Stomach (tissue), 9 donors: ENCODE measurements around the gene TFF1. TPM values are rescaled to one million over a fixed set of nuclear protein-coding genes. Genes with fewer than 3 reads are reported as not detected.

Source experiments
- DNase-seq, 2 donors: peaks; one replicate each; pipeline versions ENCODE4 v3.0.0 to v3.0.0-alpha.2; 2013 to 2019
- H3K27ac ChIP-seq, 5 donors: fragments of 200-600 bp in 4 of 5; sonication (generic) in 4 of 5; one replicate each; pipeline ENCODE4 v1.5.1; 2013 to 2019; ENCODE audit warnings: mild to moderate bottlenecking in 1 of 5, moderate library complexity in 1 of 5
- H3K27me3 ChIP-seq, 3 donors: fragments of 200-600 bp; sonication (generic); one replicate each; pipeline ENCODE4 v1.5.1; 2017 to 2019; ENCODE audit warnings: mixed run types in 1 of 3
- H3K36me3 ChIP-seq, 4 donors: fragments of 200-600 bp; sonication (generic); 1 replicate in 3 of 4; 2 replicates in 1 of 4; pipeline ENCODE4 v1.5.1; 2016 to 2019
- H3K4me1 ChIP-seq, 4 donors: fragments of 200-600 bp; sonication (generic); one replicate each; pipeline ENCODE4 v1.5.1; 2016 to 2019
- H3K4me3 ChIP-seq, 4 donors: fragments of 200-600 bp; sonication (generic) in 3 of 4; one replicate each; pipeline ENCODE4 v1.5.1; 2016 to 2019; ENCODE audit warnings: mild to moderate bottlenecking in 1 of 4
- H3K9me3 ChIP-seq, 4 donors: fragments of 200-600 bp; sonication (generic); one replicate each; pipeline ENCODE4 v1.5.1; 2016 to 2019
- CTCF ChIP-seq, 7 experiments: fragments of 450-650 bp in 4 of 7; fragments of 200-600 bp in 3 of 7; sonication (generic) in 3 of 7; IDR thresholded peaks; one replicate each; pipeline ENCODE4 v1.5.1; 2016 to 2019; ENCODE audit warnings: antibody characterized with exemption in 7 of 7, control low read depth in 2 of 7, mild to moderate bottlenecking in 1 of 7
- EP300 ChIP-seq: sonication (generic); formaldehyde crosslinking; IDR thresholded peaks from one replicate; pipeline ENCODE4 v1.6.1; 2017; ENCODE audit warnings: antibody characterized with exemption
- POLR2A ChIP-seq, 4 donors: fragments of 450-650 bp; IDR thresholded peaks; one replicate each; pipeline ENCODE4 v1.6.1; 2016; ENCODE audit warnings: antibody characterized with exemption in 4 of 4, control low read depth in 2 of 4, mild to moderate bottlenecking in 1 of 4, moderate library complexity in 1 of 4
- POLR2AphosphoS5 ChIP-seq, 3 donors: sonication (generic); formaldehyde crosslinking; IDR thresholded peaks; one replicate each; pipeline ENCODE4 v1.6.1; 2016; ENCODE audit warnings: antibody characterized with exemption in 3 of 3
- WGBS, 5 donors: extraction: QIAGEN DNeasy Blood & Tissue Kit in 3 of 5; methylation state at CpG; one replicate each; pipeline versions ENCODE4 v1.1.5 to v1.1.7; 2013 to 2018; 5-methylcytosine and 5-hydroxymethylcytosine counted together
- intact Hi-C: fragments of 100-400 bp; cut with DNase I; formaldehyde crosslinking; loops from one replicate; pipeline ENCODE4 v1.15.1; 2023; ENCODE audit warnings: low total_unique reads
- polyA plus RNA-seq, 3 donors: library from polyadenylated mRNA; stranded (reverse); fragments of 200-250 nt; gene quantifications; one replicate each; pipeline ENCODE4 v1.2.3, GENCODE V29; 2013
- total RNA-seq, 5 donors: library from RNA; depleted of rRNA; stranded (reverse); fragments of >200 nt; gene quantifications; one replicate each; pipeline versions ENCODE4 v1.1.0 to v1.2.3, GENCODE V29; 2014 to 2016
- donor health status: healthy with polysubstance abuse.
- donor health status: Bipolar disorder and iron deficiency.
- donor health status: healthy.

Gene TFF1
- total and polyA plus RNA-seq, 8 donors = 62.4 to 10,944 (median 721) TPM; not detected in 1

- TF ChIP-seq POLR2A (IDR thresholded peaks at IDR 0.05) (no peak), CTCF (IDR thresholded peaks at IDR 0.05) (no peak), EP300 (no peak), POLR2AphosphoS5 (IDR thresholded peaks at IDR 0.05) (no peak)
- H3K4me1 ChIP-seq = peaks cover 13 to 25% (median 19%) of the 10 kb centered on the region in 4 donors
- no peak for DNase-seq
- intact Hi-C loops = no loop called here
- H3K27ac ChIP-seq = no peak overlapping the region
- no peak overlapping the region for H3K4me3 ChIP-seq
- H3K9me3 ChIP-seq = peaks cover 0 to 12% (median 5%) of the 10 kb centered on the region in 4 donors
- H3K27me3 ChIP-seq = peaks cover 0 to 47% (median 0%) of the 10 kb centered on the region in 3 donors
- 79 to 93% (median 84%) methylated on average over 8 of the region's 8 CpGs for WGBS, 5 donors
- peaks cover 0 to 2% (median 0%) of the 10 kb centered on the region in 4 donors for H3K36me3 ChIP-seq
Observed at GRCh38 chr21:42378418-42378817, 12.1 kb upstream of the TFF1 start.

- intact Hi-C loops = no loop called here
- Histone ChIP-seq H3K36me3 (peaks cover 0 to 4% (median 0%) of the 10 kb centered on the region in 4 donors), H3K27me3 (peaks cover 0 to 46% (median 0%) of the 10 kb centered on the region in 3 donors), H3K4me3 (no peak overlapping the region), H3K27ac (no peak overlapping the region), H3K4me1 (peaks cover 13 to 25% (median 19%) of the 10 kb centered on the region in 4 donors), H3K9me3 (peaks cover 0 to 12% (median 5%) of the 10 kb centered on the region in 4 donors)
- 90 to 95% (median 93%) methylated on average over 5 of the region's 5 CpGs for WGBS, 5 donors
- TF ChIP-seq POLR2AphosphoS5 (IDR thresholded peaks at IDR 0.05) (no peak), POLR2A (IDR thresholded peaks at IDR 0.05) (no peak), CTCF (IDR thresholded peaks at IDR 0.05) (no peak), EP300 (no peak)
- DNase-seq = no peak
Observed at GRCh38 chr21:42377951-42378340, 11.6 kb upstream of the TFF1 start.

GRCh38 chr21:42377211-42377950 is 11.0 kb upstream of the TFF1 start:
- intact Hi-C loops = no loop called here
- peaks cover 0 to 4% (median 0%) of the 10 kb centered on the region in 4 donors for H3K36me3 ChIP-seq
- H3K27ac ChIP-seq = peak overlapping the region in 3 of 5 donors; percentile 15 to 82 (median 41)
- H3K27me3 ChIP-seq = peaks cover 0 to 46% (median 0%) of the 10 kb centered on the region in 3 donors
- no peak for TF ChIP-seq POLR2AphosphoS5 (IDR thresholded peaks at IDR 0.05)
- TF ChIP-seq POLR2A (IDR thresholded peaks at IDR 0.05) = no peak
- TF ChIP-seq CTCF (IDR thresholded peaks at IDR 0.05) = no peak
- no peak for TF ChIP-seq EP300
- 78 to 87% (median 87%) methylated on average over 24 of the region's 24 CpGs for WGBS, 5 donors
- DNase-seq = no peak
- no peak overlapping the region for H3K4me3 ChIP-seq
- H3K9me3 ChIP-seq = peaks cover 0 to 9% (median 4%) of the 10 kb centered on the region in 4 donors
- H3K4me1 ChIP-seq = peaks cover 13 to 25% (median 19%) of the 10 kb centered on the region in 4 donors

- Histone ChIP-seq H3K27ac (peak overlapping the region; percentile 41 to 82 (median 61)), H3K4me1 (peaks cover 13 to 25% (median 19%) of the 10 kb centered on the region in 4 donors), H3K4me3 (no peak overlapping the region), H3K27me3 (peaks cover 0 to 47% (median 0%) of the 10 kb centered on the region in 3 donors), H3K9me3 (peaks cover 0 to 4% (median under 1%) of the 10 kb centered on the region in 4 donors), H3K36me3 (peaks cover 0 to 4% (median 0%) of the 10 kb centered on the region in 4 donors)
- peak; percentile 78 to 88 for DNase-seq
- WGBS, 5 donors = 39 to 55% (median 40%) methylated on average over 31 to 32 of the region's 32 CpGs
- intact Hi-C loops = no loop called here
- peak in 2 of 3 donors; percentile 74 to 85 for TF ChIP-seq POLR2AphosphoS5 (IDR thresholded peaks at IDR 0.05)
- TF ChIP-seq CTCF (IDR thresholded peaks at IDR 0.05) = peak in 2 of 7 experiments; percentile 7 to 15
- no peak for TF ChIP-seq EP300
Observed at GRCh38 chr21:42376338-42376982, 10.1 kb upstream of the TFF1 start.
